ENCODE results near the gene ADAMTS19.

The ADAMTS19 gene

GRCh38 chr5:129476751-129477150, 16.7 kb downstream of the ADAMTS19 start:
- H3K36me3 ChIP-seq: no peaks in the 10 kb centered on the region
- H3K4me3 ChIP-seq (ENCODE audit: low read depth, low read length): no peak overlapping the region
- no peaks in the 10 kb centered on the region for H3K27me3 ChIP-seq (ENCODE audit: insufficient read depth, low read depth, severe bottlenecking)
- H3K27ac ChIP-seq: no peak overlapping the region
- TF ChIP-seq CTCF (IDR thresholded peaks at IDR 0.05; ENCODE audit: low read depth, low read length): no peak
- no peaks in the 10 kb centered on the region for H3K9me3 ChIP-seq (ENCODE audit: severe bottlenecking)
- DNase-seq: no peak

DNA sequence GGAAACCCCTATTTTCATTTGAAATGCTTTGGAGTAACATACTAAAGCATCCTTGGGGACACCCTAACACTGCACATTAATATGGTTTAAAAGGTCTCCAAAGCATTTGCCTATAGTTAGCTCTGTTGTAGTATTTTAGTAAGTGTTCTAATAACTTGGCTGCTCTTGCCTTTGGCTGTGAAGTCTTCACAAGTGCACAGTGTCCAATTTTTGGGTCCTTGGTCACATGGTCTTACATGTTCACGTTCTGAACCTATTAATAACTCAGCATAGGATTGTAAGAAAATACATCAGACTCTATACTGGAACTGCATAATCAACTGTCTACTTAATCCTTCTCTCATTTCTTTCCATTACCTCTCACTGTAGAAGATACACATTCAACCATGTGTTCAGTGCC, 17.4 kb downstream of the ADAMTS19 start:
- no peak for TF ChIP-seq CTCF (IDR thresholded peaks at IDR 0.05; ENCODE audit: low read depth, low read length)
- no peak for DNase-seq
- H3K27ac ChIP-seq: no peak overlapping the region
- H3K36me3 ChIP-seq: no peaks in the 10 kb centered on the region
- no peaks in the 10 kb centered on the region for H3K27me3 ChIP-seq (ENCODE audit: insufficient read depth, low read depth, severe bottlenecking)
- no peak overlapping the region for H3K4me3 ChIP-seq (ENCODE audit: low read depth, low read length)
- H3K9me3 ChIP-seq (ENCODE audit: severe bottlenecking): no peaks in the 10 kb centered on the region

DNA sequence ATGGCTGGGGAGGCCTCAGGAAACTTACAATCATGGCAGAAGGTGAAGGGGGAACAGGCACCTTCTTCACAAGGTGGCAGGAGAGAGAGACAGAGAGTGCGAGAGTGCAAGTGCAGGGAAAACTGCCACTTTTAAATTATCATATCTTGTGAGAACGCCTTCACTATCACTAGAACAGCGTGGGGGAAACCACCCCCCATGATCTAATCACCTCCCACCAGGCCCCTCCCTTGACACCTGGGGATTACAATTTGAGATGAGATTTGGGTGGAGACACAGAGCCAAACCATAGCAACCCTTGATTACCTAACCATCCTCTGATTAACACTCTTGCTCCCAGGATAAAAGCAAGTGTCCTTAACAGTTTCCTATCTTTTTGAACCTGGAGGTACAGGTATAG, 21.1 kb downstream of the ADAMTS19 start:
- DNase-seq: no peak
- H3K4me3 ChIP-seq (ENCODE audit: low read depth, low read length): no peak overlapping the region
- no peak overlapping the region for H3K27ac ChIP-seq
- no peaks in the 10 kb centered on the region for H3K36me3 ChIP-seq
- no peak for TF ChIP-seq CTCF (IDR thresholded peaks at IDR 0.05; ENCODE audit: low read depth, low read length)
- H3K27me3 ChIP-seq (ENCODE audit: insufficient read depth, low read depth, severe bottlenecking): no peaks in the 10 kb centered on the region
- H3K9me3 ChIP-seq (ENCODE audit: severe bottlenecking): no peaks in the 10 kb centered on the region

DNA sequence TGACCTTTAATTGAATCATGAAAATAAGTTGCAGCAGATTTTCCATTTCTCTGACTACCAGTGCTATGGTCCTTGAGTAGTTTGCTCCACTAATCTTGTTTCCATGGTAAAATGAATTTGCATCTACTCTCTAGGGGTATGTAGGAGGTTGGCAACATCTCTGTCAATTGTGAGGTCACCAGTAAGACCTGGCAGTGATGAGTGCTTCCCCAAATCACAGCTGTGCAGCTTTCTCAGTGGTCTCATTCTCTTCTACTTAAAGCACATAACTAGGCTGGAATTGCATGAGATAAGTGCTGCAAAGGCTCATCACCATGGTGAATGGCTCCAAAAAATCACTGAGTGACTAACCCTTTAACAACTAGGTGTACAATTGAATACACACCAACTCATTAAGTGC, 36.3 kb downstream of the ADAMTS19 start:
- Histone ChIP-seq H3K27ac (no peak overlapping the region), H3K9me3 (ENCODE audit: severe bottlenecking) (no peaks in the 10 kb centered on the region), H3K36me3 (no peaks in the 10 kb centered on the region), H3K27me3 (ENCODE audit: insufficient read depth, low read depth, severe bottlenecking) (no peaks in the 10 kb centered on the region), H3K4me3 (ENCODE audit: low read depth, low read length) (no peak overlapping the region)
- TF ChIP-seq CTCF (IDR thresholded peaks at IDR 0.05; ENCODE audit: low read depth, low read length): no peak
- DNase-seq: no peak

- no peak for TF ChIP-seq CTCF (IDR thresholded peaks at IDR 0.05; ENCODE audit: low read depth, low read length)
- Histone ChIP-seq H3K4me3 (ENCODE audit: low read depth, low read length) (no peak overlapping the region), H3K36me3 (no peaks in the 10 kb centered on the region), H3K27me3 (ENCODE audit: insufficient read depth, low read depth, severe bottlenecking) (no peaks in the 10 kb centered on the region), H3K27ac (no peak overlapping the region), H3K9me3 (ENCODE audit: severe bottlenecking) (no peaks in the 10 kb centered on the region)
- DNase-seq: no peak
Observed at GRCh38 chr5:129496864-129497595, 36.9 kb downstream of the ADAMTS19 start.

Data from WERI-Rb-1 (cell line).